NT2/D1 (cell line): ENCODE results near the gene MGAT5.

ENCODE experiments used
- SUZ12 ChIP-seq: IDR thresholded peaks from 2 replicates; pipeline ENCODE4 v1.6.1; 2011; ENCODE audit not compliant: insufficient read length, insufficient read depth; ENCODE audit errors: extremely low read depth
- ZNF274 ChIP-seq: IDR thresholded peaks from 2 replicates; pipeline ENCODE4 v1.6.1; 2011; ENCODE audit warnings: mild to moderate bottlenecking, low read depth, low read length

- TF ChIP-seq SUZ12 (no peak), ZNF274 (no peak)
Measured at GRCh38 chr2:134320930-134321329, 67.1 kb downstream of the MGAT5 start.
